ENCODE measurements around the gene SLC8A1.

DNA sequence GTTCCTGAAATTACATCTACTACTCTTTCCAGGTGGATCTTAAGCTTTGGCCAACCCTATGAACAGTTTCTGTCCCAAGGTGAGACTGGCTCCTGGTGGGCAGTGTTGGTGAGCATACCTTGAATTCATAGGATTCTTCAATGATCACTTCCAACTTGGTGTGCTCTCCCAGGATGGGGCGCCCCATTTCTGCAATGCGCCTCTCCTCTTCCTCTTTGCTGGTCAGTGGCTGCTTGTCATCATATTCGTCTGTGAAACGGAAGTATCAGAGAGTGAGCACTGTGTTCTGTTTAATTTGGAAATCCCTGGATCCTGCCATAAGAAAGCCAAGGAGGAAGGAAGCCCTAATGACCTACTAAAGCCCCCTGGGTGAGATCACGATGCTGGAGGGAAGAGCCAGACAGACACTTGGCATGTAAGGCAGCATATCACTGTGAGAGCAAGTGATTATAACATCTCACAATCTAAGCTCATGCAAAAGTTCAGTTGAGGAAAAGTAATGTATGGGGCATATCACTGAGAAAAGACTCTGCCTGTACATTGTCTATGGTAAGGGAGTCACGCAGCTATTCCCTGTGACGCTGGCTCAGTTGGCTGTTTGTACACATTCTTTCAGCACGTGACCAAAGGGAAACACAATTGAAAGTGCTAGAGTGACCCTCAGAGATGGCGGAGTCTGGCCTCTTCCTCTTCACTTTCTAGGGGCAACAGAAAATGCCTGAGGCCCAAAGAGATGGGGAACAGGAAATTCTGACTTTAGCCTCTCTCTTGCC lies 287.0 kb downstream of the SLC8A1 start:
- no peak for TF ChIP-seq EZH2 (IDR thresholded peaks at IDR 0.05; ENCODE audit: insufficient read depth, low read length)
- TF ChIP-seq, protein P1, sequence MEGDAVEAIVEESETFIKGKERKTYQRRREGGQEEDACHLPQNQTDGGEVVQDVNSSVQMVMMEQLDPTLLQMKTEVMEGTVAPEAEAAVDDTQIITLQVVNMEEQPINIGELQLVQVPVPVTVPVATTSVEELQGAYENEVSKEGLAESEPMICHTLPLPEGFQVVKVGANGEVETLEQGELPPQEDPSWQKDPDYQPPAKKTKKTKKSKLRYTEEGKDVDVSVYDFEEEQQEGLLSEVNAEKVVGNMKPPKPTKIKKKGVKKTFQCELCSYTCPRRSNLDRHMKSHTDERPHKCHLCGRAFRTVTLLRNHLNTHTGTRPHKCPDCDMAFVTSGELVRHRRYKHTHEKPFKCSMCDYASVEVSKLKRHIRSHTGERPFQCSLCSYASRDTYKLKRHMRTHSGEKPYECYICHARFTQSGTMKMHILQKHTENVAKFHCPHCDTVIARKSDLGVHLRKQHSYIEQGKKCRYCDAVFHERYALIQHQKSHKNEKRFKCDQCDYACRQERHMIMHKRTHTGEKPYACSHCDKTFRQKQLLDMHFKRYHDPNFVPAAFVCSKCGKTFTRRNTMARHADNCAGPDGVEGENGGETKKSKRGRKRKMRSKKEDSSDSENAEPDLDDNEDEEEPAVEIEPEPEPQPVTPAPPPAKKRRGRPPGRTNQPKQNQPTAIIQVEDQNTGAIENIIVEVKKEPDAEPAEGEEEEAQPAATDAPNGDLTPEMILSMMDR (IDR thresholded peaks at IDR 0.05; ENCODE audit: insufficient read depth, low read depth, low read length): no peak

All from astrocyte (in vitro differentiated cells and primary cell).